Measurements from ENCODE around the gene LRRC15.

Gene LRRC15

DNA sequence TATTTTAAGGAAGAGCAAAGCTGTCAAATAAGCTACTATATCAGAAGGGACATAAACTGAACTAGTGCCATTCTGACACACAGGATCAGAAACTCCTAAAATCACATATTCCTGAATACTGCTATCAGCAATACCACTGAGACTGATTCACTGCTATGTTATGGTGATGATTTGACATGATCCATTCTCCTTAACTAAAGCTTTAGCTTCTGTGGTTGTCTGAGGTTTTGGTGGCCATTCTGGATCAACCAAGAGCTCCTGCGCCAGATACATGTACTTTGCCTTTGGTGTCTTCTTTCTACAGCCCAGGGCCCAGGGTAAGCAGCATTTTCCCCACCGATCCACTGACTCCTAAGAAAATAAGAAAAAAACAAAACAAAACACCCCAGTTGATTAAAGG is 36.2 kb upstream of the LRRC15 start:
- H3K4me3 ChIP-seq (ENCODE audit: low read depth, low read length, poor library complexity, severe bottlenecking), result no peak overlapping the region
- no peaks in the 10 kb centered on the region for H3K79me2 ChIP-seq (ENCODE audit: insufficient read depth, low read length)
- H3K9ac ChIP-seq (ENCODE audit: low read length), result no peak overlapping the region
- TF ChIP-seq EZH2 (IDR thresholded peaks at IDR 0.05; ENCODE audit: borderline replicate concordance, low read length), result no peak
- TF ChIP-seq, protein P1, sequence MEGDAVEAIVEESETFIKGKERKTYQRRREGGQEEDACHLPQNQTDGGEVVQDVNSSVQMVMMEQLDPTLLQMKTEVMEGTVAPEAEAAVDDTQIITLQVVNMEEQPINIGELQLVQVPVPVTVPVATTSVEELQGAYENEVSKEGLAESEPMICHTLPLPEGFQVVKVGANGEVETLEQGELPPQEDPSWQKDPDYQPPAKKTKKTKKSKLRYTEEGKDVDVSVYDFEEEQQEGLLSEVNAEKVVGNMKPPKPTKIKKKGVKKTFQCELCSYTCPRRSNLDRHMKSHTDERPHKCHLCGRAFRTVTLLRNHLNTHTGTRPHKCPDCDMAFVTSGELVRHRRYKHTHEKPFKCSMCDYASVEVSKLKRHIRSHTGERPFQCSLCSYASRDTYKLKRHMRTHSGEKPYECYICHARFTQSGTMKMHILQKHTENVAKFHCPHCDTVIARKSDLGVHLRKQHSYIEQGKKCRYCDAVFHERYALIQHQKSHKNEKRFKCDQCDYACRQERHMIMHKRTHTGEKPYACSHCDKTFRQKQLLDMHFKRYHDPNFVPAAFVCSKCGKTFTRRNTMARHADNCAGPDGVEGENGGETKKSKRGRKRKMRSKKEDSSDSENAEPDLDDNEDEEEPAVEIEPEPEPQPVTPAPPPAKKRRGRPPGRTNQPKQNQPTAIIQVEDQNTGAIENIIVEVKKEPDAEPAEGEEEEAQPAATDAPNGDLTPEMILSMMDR (IDR thresholded peaks at IDR 0.05; ENCODE audit: low read length), result no peak
- H3K27ac ChIP-seq (ENCODE audit: low read depth, low read length, poor library complexity, severe bottlenecking), result no peak overlapping the region
- peaks cover 7% of the 10 kb centered on the region; the same call in 1 of the 2 replicates for H3F3A ChIP-seq (ENCODE audit: insufficient read depth, low read length)
- no peaks in the 10 kb centered on the region for H3K9me2 ChIP-seq (ENCODE audit: low read depth, low read length)
- H2AFZ ChIP-seq (ENCODE audit: low read length), result no peak overlapping the region
- H3K9me3 ChIP-seq (ENCODE audit: low read length), result no peaks in the 10 kb centered on the region
- no peaks in the 10 kb centered on the region for H3K27me3 ChIP-seq (ENCODE audit: insufficient read depth, low read length)
- no peaks in the 10 kb centered on the region for H3K4me1 ChIP-seq (ENCODE audit: insufficient read depth, low read length, severe bottlenecking)
- peaks cover 38% of the 10 kb centered on the region; the same call in 1 of the 2 replicates for H3K36me3 ChIP-seq (ENCODE audit: insufficient read depth, low read length)
- no peak overlapping the region for H3K4me2 ChIP-seq (ENCODE audit: low read length)
- H4K20me1 ChIP-seq (ENCODE audit: insufficient read depth, low read length), result no peaks in the 10 kb centered on the region

DNA sequence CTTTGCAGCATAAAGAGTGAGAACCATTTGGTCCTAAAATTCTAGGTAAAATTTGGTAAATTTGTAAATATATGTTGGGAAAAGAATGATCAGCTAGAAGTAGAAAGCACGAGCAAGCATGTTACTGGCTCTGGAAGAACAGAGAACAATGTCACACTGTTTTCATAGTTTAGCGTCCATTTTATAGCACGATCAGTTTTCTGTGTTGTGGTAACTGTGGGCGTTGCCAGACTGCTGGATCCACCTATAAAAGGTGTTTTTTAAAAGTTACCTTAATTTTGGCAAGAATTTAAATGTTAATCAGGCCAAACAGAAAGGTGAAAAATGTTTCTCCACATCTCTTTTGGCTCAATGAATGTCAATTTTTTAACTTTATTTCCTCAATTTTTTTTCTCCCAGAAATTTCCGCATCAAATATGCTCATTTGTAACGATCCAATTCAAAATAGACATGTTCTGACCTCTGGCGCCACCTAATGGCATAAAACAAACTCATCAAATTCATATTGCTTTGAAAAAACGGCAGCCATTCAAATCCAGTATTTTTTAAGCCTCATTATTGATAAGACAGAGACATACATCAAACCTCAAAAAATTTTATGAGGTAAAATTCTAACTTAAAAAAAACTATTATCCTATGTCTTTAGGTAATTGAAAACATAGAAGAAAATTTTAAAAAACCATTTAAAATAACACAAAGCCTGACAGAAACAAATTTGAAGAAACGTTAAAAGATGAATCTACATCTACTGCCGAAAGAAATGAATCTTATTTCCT is 35.0 kb upstream of the LRRC15 start:
- Histone ChIP-seq H3K9me2 (ENCODE audit: low read depth, low read length) (no peaks in the 10 kb centered on the region), H3K9ac (ENCODE audit: low read length) (no peak overlapping the region), H3K9me3 (ENCODE audit: low read length) (no peaks in the 10 kb centered on the region), H3K27me3 (ENCODE audit: insufficient read depth, low read length) (no peaks in the 10 kb centered on the region), H4K20me1 (ENCODE audit: insufficient read depth, low read length) (no peaks in the 10 kb centered on the region), H3K4me2 (ENCODE audit: low read length) (no peak overlapping the region), H3K4me1 (ENCODE audit: insufficient read depth, low read length, severe bottlenecking) (peaks cover 5% of the 10 kb centered on the region), H3K27ac (ENCODE audit: low read depth, low read length, poor library complexity, severe bottlenecking) (no peak overlapping the region), H3F3A (ENCODE audit: insufficient read depth, low read length) (peaks cover 7% of the 10 kb centered on the region; the same call in 1 of the 2 replicates), H2AFZ (ENCODE audit: low read length) (no peak overlapping the region), H3K4me3 (ENCODE audit: low read depth, low read length, poor library complexity, severe bottlenecking) (no peak overlapping the region), H3K79me2 (ENCODE audit: insufficient read depth, low read length) (no peaks in the 10 kb centered on the region), H3K36me3 (ENCODE audit: insufficient read depth, low read length) (peaks cover 34% of the 10 kb centered on the region; the same call in 1 of the 2 replicates)
- no peak for TF ChIP-seq EZH2 (IDR thresholded peaks at IDR 0.05; ENCODE audit: borderline replicate concordance, low read length)
- TF ChIP-seq, protein P1 (IDR thresholded peaks at IDR 0.05; ENCODE audit: low read length), result peak; percentile 96

DNA sequence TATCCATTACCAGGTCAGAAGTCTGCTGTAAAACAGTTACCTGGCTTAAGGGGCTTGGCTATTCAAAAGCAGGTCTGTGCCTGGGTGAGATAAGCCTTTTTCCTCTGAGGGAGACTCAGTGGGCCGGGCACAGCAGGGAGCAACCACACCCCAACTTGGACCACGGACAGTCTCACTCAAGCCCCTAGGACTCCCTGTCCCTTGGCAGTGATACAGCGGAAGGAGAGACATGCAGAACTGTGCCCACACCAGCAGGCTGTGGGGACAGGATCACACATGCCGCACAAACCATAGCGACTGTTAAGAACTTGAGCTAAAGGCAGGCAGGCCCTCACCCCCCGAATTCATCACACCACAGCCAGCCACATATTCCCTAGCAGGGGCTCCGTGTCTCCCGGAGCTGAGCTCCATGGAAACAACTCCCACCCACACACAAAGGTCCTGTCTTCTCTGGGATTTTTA is 32.4 kb upstream of the LRRC15 start:
- H4K20me1 ChIP-seq (ENCODE audit: insufficient read depth, low read length), result no peaks in the 10 kb centered on the region

More for the DNA sequence above, 32.4 kb upstream of the LRRC15 start:
- no peaks in the 10 kb centered on the region for H3K9me2 ChIP-seq (ENCODE audit: low read depth, low read length)
- H3K4me3 ChIP-seq (ENCODE audit: low read depth, low read length, poor library complexity, severe bottlenecking), result no peak overlapping the region
- no peak overlapping the region for H3K9ac ChIP-seq (ENCODE audit: low read length)
- no peak overlapping the region for H3K4me2 ChIP-seq (ENCODE audit: low read length)
- no peak overlapping the region for H2AFZ ChIP-seq (ENCODE audit: low read length)
- peaks cover 7% of the 10 kb centered on the region; the same call in 1 of the 2 replicates for H3F3A ChIP-seq (ENCODE audit: insufficient read depth, low read length)
- H3K27me3 ChIP-seq (ENCODE audit: insufficient read depth, low read length), result no peaks in the 10 kb centered on the region; the same call in 1 of the 2 replicates
- no peak for TF ChIP-seq EZH2 (IDR thresholded peaks at IDR 0.05; ENCODE audit: borderline replicate concordance, low read length)
- TF ChIP-seq, protein P1 (IDR thresholded peaks at IDR 0.05; ENCODE audit: low read length), result no peak
- peaks cover 5% of the 10 kb centered on the region for H3K4me1 ChIP-seq (ENCODE audit: insufficient read depth, low read length, severe bottlenecking)
- H3K27ac ChIP-seq (ENCODE audit: low read depth, low read length, poor library complexity, severe bottlenecking), result no peak overlapping the region
- no peaks in the 10 kb centered on the region for H3K9me3 ChIP-seq (ENCODE audit: low read length)
- H3K79me2 ChIP-seq (ENCODE audit: insufficient read depth, low read length), result no peaks in the 10 kb centered on the region
- peaks cover 23% of the 10 kb centered on the region; the same call in 1 of the 2 replicates for H3K36me3 ChIP-seq (ENCODE audit: insufficient read depth, low read length)

Measured in OCI-LY1 (cell line).